H9 (cell line): ENCODE data around the gene AKAP7. TPM values are rescaled to one million over a fixed set of nuclear protein-coding genes. Genes with fewer than 3 reads are reported as not detected.

Source experiments
- DNase-seq: peaks from one replicate; pipeline ENCODE4 v3.0.0-alpha.2; 2017
- H2AFZ ChIP-seq: one replicate; pipeline ENCODE4 v1.6.1; 2013; ENCODE audit warnings: mild to moderate bottlenecking, low read length, control low read depth, moderate library complexity
- H2AK5ac ChIP-seq: 2 replicates; pipeline ENCODE4 v1.6.1; 2013; ENCODE audit warnings: low read length, control low read depth, mixed read lengths; ENCODE audit not compliant: insufficient read length
- H2BK120ac ChIP-seq: one replicate; pipeline ENCODE4 v1.6.1; 2013; ENCODE audit warnings: low read depth, mild to moderate bottlenecking, low read length, control low read depth, inconsistent platforms; ENCODE audit not compliant: poor library complexity, severe bottlenecking
- H2BK12ac ChIP-seq: 2 replicates; pipeline ENCODE4 v1.6.1; 2013; ENCODE audit warnings: low read length, control low read depth, mixed read lengths, low read depth; ENCODE audit not compliant: insufficient read length
- H2BK15ac ChIP-seq: 2 replicates; pipeline ENCODE4 v1.6.1; 2013; ENCODE audit warnings: low read depth, low read length, control low read depth
- H2BK20ac ChIP-seq: one replicate; pipeline ENCODE4 v1.6.1; 2013; ENCODE audit warnings: low read depth, mild to moderate bottlenecking, low read length, control low read depth, inconsistent platforms; ENCODE audit not compliant: poor library complexity, severe bottlenecking
- H2BK5ac ChIP-seq: 2 replicates; pipeline ENCODE4 v1.6.1; 2013; ENCODE audit warnings: low read length, control low read depth, mixed read lengths; ENCODE audit not compliant: insufficient read length
- H3K14ac ChIP-seq: 2 replicates; pipeline ENCODE4 v1.6.1; 2013; ENCODE audit warnings: low read length, control low read depth; ENCODE audit not compliant: insufficient read depth
- H3K18ac ChIP-seq: 2 replicates; pipeline ENCODE4 v1.6.1; 2013; ENCODE audit warnings: low read depth, mild to moderate bottlenecking, mixed read lengths, low read length, control low read depth; ENCODE audit not compliant: insufficient read length
- H3K23ac ChIP-seq: 2 replicates; pipeline ENCODE4 v1.6.1; 2013; ENCODE audit warnings: low read length, control low read depth, mixed read lengths, low read depth; ENCODE audit not compliant: insufficient read length
- H3K23me2 ChIP-seq: 2 replicates; pipeline ENCODE4 v1.6.1; 2013; ENCODE audit warnings: low read depth, mild to moderate bottlenecking, mixed read lengths, low read length, control low read depth; ENCODE audit not compliant: insufficient read length, poor library complexity, severe bottlenecking
- H3K27ac ChIP-seq: 2 replicates; pipeline ENCODE4 v1.5.1; 2013; ENCODE audit warnings: low read length, control low read depth, mixed read lengths, low read depth; ENCODE audit not compliant: insufficient read length
- H3K27me3 ChIP-seq: 2 replicates; pipeline ENCODE4 v1.6.1; 2013; ENCODE audit warnings: low read length, control low read depth, inconsistent platforms; ENCODE audit not compliant: insufficient read depth
- H3K4ac ChIP-seq: 2 replicates; pipeline ENCODE4 v1.6.1; 2013; ENCODE audit warnings: low read depth, mild to moderate bottlenecking, control low read depth, inconsistent platforms, low read length, moderate library complexity
- H3K4me1 ChIP-seq: 2 replicates; pipeline ENCODE4 v1.6.1; 2013; ENCODE audit warnings: low read length, control low read depth, inconsistent platforms; ENCODE audit not compliant: insufficient read depth
- H3K4me2 ChIP-seq: 2 replicates; pipeline ENCODE4 v1.6.1; 2013; ENCODE audit warnings: low read length, control low read depth, mixed read lengths; ENCODE audit not compliant: insufficient read length, insufficient read depth
- H3K56ac ChIP-seq: 2 replicates; pipeline ENCODE4 v1.6.1; 2013; ENCODE audit warnings: low read depth, mild to moderate bottlenecking, mixed read lengths, low read length, control low read depth; ENCODE audit not compliant: insufficient read length
- H3K79me1 ChIP-seq: 2 replicates; pipeline ENCODE4 v1.6.1; 2013; ENCODE audit warnings: low read depth, mild to moderate bottlenecking, moderate library complexity, low read length, control low read depth, inconsistent platforms; ENCODE audit not compliant: insufficient read depth, poor library complexity, severe bottlenecking
- H3K79me2 ChIP-seq: 2 replicates; pipeline ENCODE4 v1.6.1; 2013; ENCODE audit warnings: low read length, control low read depth, inconsistent platforms; ENCODE audit not compliant: insufficient read depth
- H3K9ac ChIP-seq: 2 replicates; pipeline ENCODE4 v1.6.1; 2013; ENCODE audit warnings: low read length, control low read depth, mixed read lengths; ENCODE audit not compliant: insufficient read length; ENCODE audit errors: extremely low read depth
- H3K9me3 ChIP-seq: one replicate; pipeline ENCODE4 v1.6.1; 2013; ENCODE audit warnings: low read depth, low read length, inconsistent platforms; ENCODE audit not compliant: control insufficient read depth
- H3T11ph ChIP-seq: one replicate; pipeline ENCODE4 v1.6.1; 2013; ENCODE audit warnings: mild to moderate bottlenecking, low read length, control low read depth, inconsistent platforms
- H4K20me1 ChIP-seq: one replicate; pipeline ENCODE4 v1.6.1; 2013; ENCODE audit not compliant: control insufficient read depth, insufficient read length, insufficient read depth
- H4K5ac ChIP-seq: 2 replicates; pipeline ENCODE4 v1.6.1; 2013; ENCODE audit warnings: low read depth, mild to moderate bottlenecking, mixed read lengths, low read length, control low read depth; ENCODE audit not compliant: insufficient read length
- H4K8ac ChIP-seq: replicated peaks from 2 replicates; pipeline ENCODE4 v1.6.1; 2013; ENCODE audit warnings: low read length, control low read depth, mixed read lengths, low read depth; ENCODE audit not compliant: insufficient read length
- H4K91ac ChIP-seq: 2 replicates; pipeline ENCODE4 v1.6.1; 2013; ENCODE audit warnings: low read depth, mild to moderate bottlenecking, moderate library complexity, mixed read lengths, low read length, control low read depth; ENCODE audit not compliant: insufficient read length
- H3K27ac Mint-ChIP-seq, 3 experiments: 2 replicates in 2 of 3; 3 replicates in 1 of 3; pipeline ENCODE4 v1.8.0; 2020 to 2021; ENCODE audit warnings: mixed read lengths in 3 of 3, mild to moderate bottlenecking in 1 of 3, moderate library complexity in 1 of 3
- H3K27me3 Mint-ChIP-seq: 2 replicates; pipeline ENCODE4 v1.8.0; 2021; ENCODE audit warnings: low read depth, mild to moderate bottlenecking, moderate library complexity, mixed read lengths
- H3K36me3 Mint-ChIP-seq, 3 experiments: 2 replicates in 2 of 3; 3 replicates in 1 of 3; pipeline ENCODE4 v1.8.0; 2020 to 2021; ENCODE audit warnings: low read depth in 3 of 3, mixed read lengths in 3 of 3; ENCODE audit not compliant: insufficient read depth in 1 of 3
- H3K4me1 Mint-ChIP-seq, 2 experiments: 2 replicates each; pipeline ENCODE4 v1.8.0; 2020; ENCODE audit warnings: mixed read lengths in 2 of 2
- H3K4me3 Mint-ChIP-seq, 2 experiments: 2 replicates in 1 of 2; 3 replicates in 1 of 2; pipeline ENCODE4 v1.8.0; 2020 to 2021; ENCODE audit warnings: mild to moderate bottlenecking in 2 of 2, mixed read lengths in 2 of 2, moderate library complexity in 1 of 2
- H3K9me3 Mint-ChIP-seq, 2 experiments: 2 replicates in 1 of 2; 3 replicates in 1 of 2; pipeline ENCODE4 v1.8.0; 2020; ENCODE audit warnings: mild to moderate bottlenecking in 2 of 2, mixed read lengths in 2 of 2, moderate library complexity in 1 of 2
- CTCF ChIP-seq: fragments of 200-600 bp; sonication (generic); conservative IDR thresholded peaks from 3 replicates; pipeline ENCODE4 v1.8.0; 2021; ENCODE audit warnings: antibody characterized with exemption, mild to moderate bottlenecking
- WGBS: extraction: QIAGEN DNeasy Blood & Tissue Kit; methylation state at CpG from one replicate; pipeline ENCODE4 v1.1.7; 2013; ENCODE audit warnings: missing lambda C conversion rate, low lambda C conversion rate, mixed read lengths; ENCODE audit not compliant: insufficient read length; ENCODE audit errors: extremely low coverage; 5-methylcytosine and 5-hydroxymethylcytosine counted together
- total RNA-seq: library from RNA; stranded (reverse); gene quantifications from 2 replicates; pipeline ENCODE4 v1.2.1, GENCODE V29; 2021

The AKAP7 gene
- total RNA-seq, 1 experiment from 2014 or later, result 9.8 TPM

GRCh38 chr6:131309437-131309836, 174.2 kb downstream of the AKAP7 start:
- Histone ChIP-seq H2BK15ac (no peak overlapping the region), H4K20me1 (no peaks in the 10 kb centered on the region), H3T11ph (no peak overlapping the region), H3K18ac (no peak overlapping the region), H3K4ac (no peak overlapping the region), H3K9me3 (peaks cover 6% of the 10 kb centered on the region), H4K5ac (no peak overlapping the region), H4K91ac (no peak overlapping the region), H3K56ac (no peak overlapping the region), H3K23ac (no peak overlapping the region), H3K4me1 (peaks cover 2% of the 10 kb centered on the region; the same call in 1 of the 2 replicates), H3K4me2 (no peak overlapping the region), H3K23me2 (no peaks in the 10 kb centered on the region), H4K8ac (no peak overlapping the region), H3K27ac (no peak overlapping the region), H2BK5ac (no peak overlapping the region), H2AK5ac (no peak overlapping the region), H2AFZ (no peak overlapping the region), H3K79me2 (no peaks in the 10 kb centered on the region), H3K14ac (no peak overlapping the region), H2BK20ac (no peak overlapping the region), H2BK12ac (no peak overlapping the region), H2BK120ac (no peak overlapping the region), H3K27me3 (no peaks in the 10 kb centered on the region), H3K79me1 (no peaks in the 10 kb centered on the region), H3K9ac (no peak overlapping the region)
- Mint-ChIP-seq H3K4me3 (no peak overlapping the region), H3K27me3 (no peaks in the 10 kb centered on the region), H3K4me1 (peaks cover 0 to 7% of the 10 kb centered on the region in 2 experiments; a peak in 2 of 4 replicates), H3K27ac (no peak overlapping the region), H3K36me3 (peaks cover 23 to 36% (median 29%) of the 10 kb centered on the region in 3 experiments), H3K9me3 (peaks cover 26% of the 10 kb centered on the region in 2 experiments)
- DNase-seq, result no peak
- WGBS, result no CpG with 5 or more reads among the region's 1 CpG
- no peak for TF ChIP-seq CTCF
